GM20431 (cell line): ENCODE measurements around the gene PARPBP.
"Not testable (repeated sequence)": the region's sequence is repeated elsewhere in the genome, so short reads cannot be mapped to it uniquely, and the experiment has no call there.

Source experiments
- in situ Hi-C: fragments of 300-500 bp; cut with MseI, MboI; formaldehyde crosslinking; loops from one replicate; pipeline ENCODE4 v1.15.0; 2020; ENCODE audit warnings: low sequenced_read_pairs; ENCODE audit not compliant: unreplicated experiment

PARPBP gene

DNA sequence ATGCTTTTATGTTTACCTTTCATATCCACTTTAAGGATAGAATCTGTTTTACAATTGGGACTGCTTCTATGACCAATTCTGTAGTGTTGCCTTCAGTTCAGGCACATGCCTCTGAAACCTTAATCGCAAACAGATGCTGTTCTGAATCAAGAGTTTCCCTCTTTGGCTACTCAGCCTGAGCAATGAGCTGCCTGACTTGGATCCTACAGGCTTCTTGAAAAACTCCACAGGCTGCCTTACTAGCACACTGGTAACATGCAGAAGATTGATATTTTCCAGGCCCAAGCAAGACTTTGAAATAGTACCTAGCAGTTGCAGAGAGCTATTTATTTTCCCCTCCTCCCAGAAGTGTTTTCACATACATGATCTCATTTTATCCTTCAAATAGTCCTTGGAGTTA is 112.5 kb downstream of the PARPBP start:
- in situ Hi-C loops: no loop called here

DNA sequence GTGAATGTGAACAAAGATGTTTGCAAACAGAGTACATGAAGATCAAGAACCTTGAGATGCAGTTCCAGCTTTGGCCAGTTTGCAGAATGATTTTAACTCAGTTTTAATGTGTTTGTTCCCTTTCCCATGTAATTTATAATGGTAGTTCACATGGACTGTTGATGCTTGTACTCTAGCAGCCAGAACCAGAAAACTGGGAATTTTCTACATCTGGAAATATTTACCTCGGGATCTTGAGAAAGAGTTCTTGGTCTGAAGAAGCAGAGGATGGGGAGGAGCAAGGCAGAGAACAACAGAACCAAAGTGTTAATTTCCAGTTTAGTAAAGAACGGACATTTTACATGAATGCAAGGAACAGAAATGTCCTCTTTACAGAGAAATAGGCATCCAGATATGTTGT is 114.6 kb downstream of the PARPBP start:
- in situ Hi-C loops: no loop called here

DNA sequence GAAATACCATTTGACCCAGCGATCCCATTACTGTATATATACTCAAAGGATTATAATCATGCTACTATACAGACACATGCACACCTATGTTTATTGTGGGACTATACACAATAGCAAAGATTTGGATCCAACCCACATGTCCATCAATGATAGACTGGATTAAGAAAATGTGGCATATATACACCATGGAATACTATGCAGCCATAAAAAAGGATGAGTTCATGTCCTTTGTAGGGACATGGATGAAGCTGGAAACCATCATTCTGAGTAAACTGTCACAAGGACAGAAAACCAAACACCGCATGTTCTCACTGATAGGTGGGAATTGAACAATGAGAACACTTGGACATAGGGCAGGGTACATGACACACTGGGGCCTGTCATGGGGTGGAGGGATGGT is 120.9 kb downstream of the PARPBP start:
- in situ Hi-C loops: not testable (repeated sequence)
